H9 (cell line): ENCODE data around the gene NLRP14. TPM values are rescaled to one million over a fixed set of nuclear protein-coding genes. Genes with fewer than 3 reads are reported as not detected.

Experiments
- DNase-seq: peaks from one replicate; pipeline ENCODE4 v3.0.0-alpha.2; 2017
- H2AFZ ChIP-seq: one replicate; pipeline ENCODE4 v1.6.1; 2013; ENCODE audit warnings: mild to moderate bottlenecking, low read length, control low read depth, moderate library complexity
- H2AK5ac ChIP-seq: 2 replicates; pipeline ENCODE4 v1.6.1; 2013; ENCODE audit warnings: low read length, control low read depth, mixed read lengths; ENCODE audit not compliant: insufficient read length
- H2BK120ac ChIP-seq: one replicate; pipeline ENCODE4 v1.6.1; 2013; ENCODE audit warnings: low read depth, mild to moderate bottlenecking, low read length, control low read depth, inconsistent platforms; ENCODE audit not compliant: poor library complexity, severe bottlenecking
- H2BK12ac ChIP-seq: 2 replicates; pipeline ENCODE4 v1.6.1; 2013; ENCODE audit warnings: low read length, control low read depth, mixed read lengths, low read depth; ENCODE audit not compliant: insufficient read length
- H2BK15ac ChIP-seq: 2 replicates; pipeline ENCODE4 v1.6.1; 2013; ENCODE audit warnings: low read depth, low read length, control low read depth
- H2BK20ac ChIP-seq: one replicate; pipeline ENCODE4 v1.6.1; 2013; ENCODE audit warnings: low read depth, mild to moderate bottlenecking, low read length, control low read depth, inconsistent platforms; ENCODE audit not compliant: poor library complexity, severe bottlenecking
- H2BK5ac ChIP-seq: 2 replicates; pipeline ENCODE4 v1.6.1; 2013; ENCODE audit warnings: low read length, control low read depth, mixed read lengths; ENCODE audit not compliant: insufficient read length
- H3K14ac ChIP-seq: 2 replicates; pipeline ENCODE4 v1.6.1; 2013; ENCODE audit warnings: low read length, control low read depth; ENCODE audit not compliant: insufficient read depth
- H3K18ac ChIP-seq: 2 replicates; pipeline ENCODE4 v1.6.1; 2013; ENCODE audit warnings: low read depth, mild to moderate bottlenecking, mixed read lengths, low read length, control low read depth; ENCODE audit not compliant: insufficient read length
- H3K23ac ChIP-seq: 2 replicates; pipeline ENCODE4 v1.6.1; 2013; ENCODE audit warnings: low read length, control low read depth, mixed read lengths, low read depth; ENCODE audit not compliant: insufficient read length
- H3K23me2 ChIP-seq: 2 replicates; pipeline ENCODE4 v1.6.1; 2013; ENCODE audit warnings: low read depth, mild to moderate bottlenecking, mixed read lengths, low read length, control low read depth; ENCODE audit not compliant: insufficient read length, poor library complexity, severe bottlenecking
- H3K27ac ChIP-seq: 2 replicates; pipeline ENCODE4 v1.5.1; 2013; ENCODE audit warnings: low read length, control low read depth, mixed read lengths, low read depth; ENCODE audit not compliant: insufficient read length
- H3K27me3 ChIP-seq: 2 replicates; pipeline ENCODE4 v1.6.1; 2013; ENCODE audit warnings: low read length, control low read depth, inconsistent platforms; ENCODE audit not compliant: insufficient read depth
- H3K4ac ChIP-seq: 2 replicates; pipeline ENCODE4 v1.6.1; 2013; ENCODE audit warnings: low read depth, mild to moderate bottlenecking, control low read depth, inconsistent platforms, low read length, moderate library complexity
- H3K4me1 ChIP-seq: 2 replicates; pipeline ENCODE4 v1.6.1; 2013; ENCODE audit warnings: low read length, control low read depth, inconsistent platforms; ENCODE audit not compliant: insufficient read depth
- H3K4me2 ChIP-seq: 2 replicates; pipeline ENCODE4 v1.6.1; 2013; ENCODE audit warnings: low read length, control low read depth, mixed read lengths; ENCODE audit not compliant: insufficient read length, insufficient read depth
- H3K56ac ChIP-seq: 2 replicates; pipeline ENCODE4 v1.6.1; 2013; ENCODE audit warnings: low read depth, mild to moderate bottlenecking, mixed read lengths, low read length, control low read depth; ENCODE audit not compliant: insufficient read length
- H3K79me1 ChIP-seq: 2 replicates; pipeline ENCODE4 v1.6.1; 2013; ENCODE audit warnings: low read depth, mild to moderate bottlenecking, moderate library complexity, low read length, control low read depth, inconsistent platforms; ENCODE audit not compliant: insufficient read depth, poor library complexity, severe bottlenecking
- H3K79me2 ChIP-seq: 2 replicates; pipeline ENCODE4 v1.6.1; 2013; ENCODE audit warnings: low read length, control low read depth, inconsistent platforms; ENCODE audit not compliant: insufficient read depth
- H3K9ac ChIP-seq: 2 replicates; pipeline ENCODE4 v1.6.1; 2013; ENCODE audit warnings: low read length, control low read depth, mixed read lengths; ENCODE audit not compliant: insufficient read length; ENCODE audit errors: extremely low read depth
- H3K9me3 ChIP-seq: one replicate; pipeline ENCODE4 v1.6.1; 2013; ENCODE audit warnings: low read depth, low read length, inconsistent platforms; ENCODE audit not compliant: control insufficient read depth
- H3T11ph ChIP-seq: one replicate; pipeline ENCODE4 v1.6.1; 2013; ENCODE audit warnings: mild to moderate bottlenecking, low read length, control low read depth, inconsistent platforms
- H4K20me1 ChIP-seq: one replicate; pipeline ENCODE4 v1.6.1; 2013; ENCODE audit not compliant: control insufficient read depth, insufficient read length, insufficient read depth
- H4K5ac ChIP-seq: 2 replicates; pipeline ENCODE4 v1.6.1; 2013; ENCODE audit warnings: low read depth, mild to moderate bottlenecking, mixed read lengths, low read length, control low read depth; ENCODE audit not compliant: insufficient read length
- H4K8ac ChIP-seq: replicated peaks from 2 replicates; pipeline ENCODE4 v1.6.1; 2013; ENCODE audit warnings: low read length, control low read depth, mixed read lengths, low read depth; ENCODE audit not compliant: insufficient read length
- H4K91ac ChIP-seq: 2 replicates; pipeline ENCODE4 v1.6.1; 2013; ENCODE audit warnings: low read depth, mild to moderate bottlenecking, moderate library complexity, mixed read lengths, low read length, control low read depth; ENCODE audit not compliant: insufficient read length
- H3K27ac Mint-ChIP-seq, 3 experiments: 2 replicates in 2 of 3; 3 replicates in 1 of 3; pipeline ENCODE4 v1.8.0; 2020 to 2021; ENCODE audit warnings: mixed read lengths in 3 of 3, mild to moderate bottlenecking in 1 of 3, moderate library complexity in 1 of 3
- H3K27me3 Mint-ChIP-seq: 2 replicates; pipeline ENCODE4 v1.8.0; 2021; ENCODE audit warnings: low read depth, mild to moderate bottlenecking, moderate library complexity, mixed read lengths
- H3K36me3 Mint-ChIP-seq, 3 experiments: 2 replicates in 2 of 3; 3 replicates in 1 of 3; pipeline ENCODE4 v1.8.0; 2020 to 2021; ENCODE audit warnings: low read depth in 3 of 3, mixed read lengths in 3 of 3; ENCODE audit not compliant: insufficient read depth in 1 of 3
- H3K4me1 Mint-ChIP-seq, 2 experiments: 2 replicates each; pipeline ENCODE4 v1.8.0; 2020; ENCODE audit warnings: mixed read lengths in 2 of 2
- H3K4me3 Mint-ChIP-seq, 2 experiments: 2 replicates in 1 of 2; 3 replicates in 1 of 2; pipeline ENCODE4 v1.8.0; 2020 to 2021; ENCODE audit warnings: mild to moderate bottlenecking in 2 of 2, mixed read lengths in 2 of 2, moderate library complexity in 1 of 2
- H3K9me3 Mint-ChIP-seq, 2 experiments: 2 replicates in 1 of 2; 3 replicates in 1 of 2; pipeline ENCODE4 v1.8.0; 2020; ENCODE audit warnings: mild to moderate bottlenecking in 2 of 2, mixed read lengths in 2 of 2, moderate library complexity in 1 of 2
- CTCF ChIP-seq: fragments of 200-600 bp; sonication (generic); conservative IDR thresholded peaks from 3 replicates; pipeline ENCODE4 v1.8.0; 2021; ENCODE audit warnings: antibody characterized with exemption, mild to moderate bottlenecking
- total RNA-seq: library from RNA; stranded (reverse); gene quantifications from 2 replicates; pipeline ENCODE4 v1.2.1, GENCODE V29; 2021

The NLRP14 gene
- total RNA-seq, 1 experiment from 2014 or later = 0.07 TPM

GRCh38 chr11:6988506-6988905 lies 31.8 kb upstream of the NLRP14 start:
- Histone ChIP-seq H3K79me1 (no peaks in the 10 kb centered on the region), H3K56ac (no peak overlapping the region), H2AK5ac (no peak overlapping the region), H3K14ac (no peak overlapping the region), H3K27ac (no peak overlapping the region), H3T11ph (no peak overlapping the region), H3K23ac (no peak overlapping the region), H3K23me2 (no peaks in the 10 kb centered on the region), H3K27me3 (no peaks in the 10 kb centered on the region), H2AFZ (no peak overlapping the region), H3K4me2 (no peak overlapping the region), H3K4me1 (no peaks in the 10 kb centered on the region), H2BK12ac (no peak overlapping the region), H3K79me2 (no peaks in the 10 kb centered on the region), H4K8ac (no peak overlapping the region), H2BK5ac (no peak overlapping the region), H2BK120ac (no peak overlapping the region), H3K18ac (no peak overlapping the region), H3K4ac (no peak overlapping the region), H3K9me3 (no peaks in the 10 kb centered on the region), H3K9ac (no peak overlapping the region), H2BK15ac (no peak overlapping the region), H2BK20ac (no peak overlapping the region), H4K20me1 (no peaks in the 10 kb centered on the region), H4K91ac (no peak overlapping the region), H4K5ac (no peak overlapping the region)
- H3K4me1 Mint-ChIP-seq = no peaks in the 10 kb centered on the region
- no peak overlapping the region for H3K4me3 Mint-ChIP-seq
- no peak for DNase-seq
- no peak for TF ChIP-seq CTCF
- peaks cover 3% of the 10 kb centered on the region; the same call in 1 of the 2 replicates for H3K27me3 Mint-ChIP-seq
- H3K9me3 Mint-ChIP-seq = peaks cover 0 to 10% of the 10 kb centered on the region in 2 experiments; a peak in 1 of 5 replicates
- peaks cover 0 to 4% (median 0%) of the 10 kb centered on the region in 3 experiments; a peak in 1 of 7 replicates for H3K36me3 Mint-ChIP-seq
- no peak overlapping the region for H3K27ac Mint-ChIP-seq
